ENCODE measurements around the gene C1D.

C1D gene

GRCh38 chr2:68103030-68103708 lies 40.4 kb upstream of the C1D start:
- H3K4me3 ChIP-seq (replicated peaks; ENCODE audit: low read depth, low read length), result no peak overlapping the region
- no peak for DNase-seq (ENCODE audit: extremely low read depth, low read depth)
- TF ChIP-seq CTCF (IDR thresholded peaks at IDR 0.05; ENCODE audit: low read depth, low read length, missing control alignments), result no peak

- TF ChIP-seq CTCF (IDR thresholded peaks at IDR 0.05; ENCODE audit: low read depth, low read length, missing control alignments), result no peak
- DNase-seq (ENCODE audit: extremely low read depth, low read depth), result no peak
- H3K4me3 ChIP-seq (replicated peaks; ENCODE audit: low read depth, low read length), result no peak overlapping the region
These were observed 37.4 kb upstream of the C1D start for GRCh38 chr2:68100189-68100588.

DNA sequence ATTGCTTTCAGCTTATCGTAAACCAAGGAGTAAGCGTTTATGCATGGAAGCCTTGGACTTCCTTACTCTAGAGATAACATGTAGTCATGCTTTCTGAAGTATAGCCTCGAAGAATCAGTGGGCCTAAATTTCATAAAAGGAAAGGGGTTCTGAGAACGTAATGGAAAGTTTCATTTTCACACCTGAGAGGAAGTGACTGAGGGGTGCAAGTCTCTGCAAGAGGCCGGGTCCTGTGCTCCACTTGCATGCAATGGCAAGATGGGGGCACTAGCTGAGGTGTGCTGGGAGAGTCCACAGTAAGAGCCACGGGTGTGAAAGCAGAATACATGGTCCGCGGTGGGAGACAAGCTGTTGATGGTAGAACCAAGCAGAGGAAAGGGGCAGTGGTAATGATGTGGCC lies 36.5 kb upstream of the C1D start:
- no peak for TF ChIP-seq CTCF (IDR thresholded peaks at IDR 0.05; ENCODE audit: low read depth, low read length, missing control alignments)
- no peak overlapping the region for H3K4me3 ChIP-seq (replicated peaks; ENCODE audit: low read depth, low read length)
- DNase-seq (ENCODE audit: extremely low read depth, low read depth), result no peak

DNA sequence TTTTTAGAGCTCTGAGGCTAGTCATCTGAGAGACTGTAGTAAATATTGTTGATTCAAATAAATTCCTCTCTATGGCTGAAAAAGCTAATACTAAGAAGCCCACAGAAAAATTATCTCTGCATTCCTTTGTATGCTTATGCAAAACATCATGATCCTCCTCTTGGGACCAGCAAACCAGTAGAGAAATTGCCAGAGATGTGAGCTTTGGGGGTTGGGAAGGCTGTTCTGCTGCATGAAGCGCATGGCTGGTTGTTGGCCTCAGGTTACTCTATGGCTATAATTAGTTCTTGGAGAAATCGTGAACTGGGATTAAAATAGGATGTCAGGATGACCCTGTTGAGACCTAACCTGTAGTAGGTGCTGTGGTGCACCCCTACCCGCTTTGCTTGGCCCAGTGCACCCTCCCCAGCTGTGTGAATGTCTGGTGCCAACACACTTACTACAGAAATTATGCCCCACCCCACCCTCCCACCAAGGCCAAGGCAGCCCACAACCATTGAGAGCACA lies 35.5 kb upstream of the C1D start:
- TF ChIP-seq CTCF (IDR thresholded peaks at IDR 0.05; ENCODE audit: low read depth, low read length, missing control alignments), result no peak
- no peak for DNase-seq (ENCODE audit: extremely low read depth, low read depth)

GRCh38 chr2:68094111-68094510 lies 31.3 kb upstream of the C1D start:
- H3K4me3 ChIP-seq (replicated peaks; ENCODE audit: low read depth, low read length), result no peak overlapping the region
- DNase-seq (ENCODE audit: extremely low read depth, low read depth), result no peak
- TF ChIP-seq CTCF (IDR thresholded peaks at IDR 0.05; ENCODE audit: low read depth, low read length, missing control alignments), result no peak

More for the DNA sequence above, 35.5 kb upstream of the C1D start:
- no peak overlapping the region for H3K4me3 ChIP-seq (replicated peaks; ENCODE audit: low read depth, low read length)

DNA sequence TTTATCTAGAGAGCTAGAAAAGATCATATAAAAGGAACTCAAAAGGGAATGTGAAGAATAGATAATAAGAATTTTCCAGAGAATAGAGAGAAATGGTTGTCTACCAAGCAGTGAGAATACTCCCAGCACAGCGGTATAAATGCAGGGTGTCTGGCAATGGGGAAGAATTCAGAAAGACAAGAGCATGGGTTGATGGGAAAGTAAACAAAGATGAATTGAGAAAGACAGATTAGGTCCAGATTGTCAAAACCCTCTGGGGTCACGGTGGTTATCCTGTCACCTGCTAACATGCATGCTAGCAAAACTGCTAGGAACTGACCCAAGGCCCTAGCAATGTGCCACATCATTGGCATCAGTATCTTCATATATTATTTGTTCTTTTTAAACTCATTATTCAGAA lies 30.8 kb upstream of the C1D start:
- no peak for TF ChIP-seq CTCF (IDR thresholded peaks at IDR 0.05; ENCODE audit: low read depth, low read length, missing control alignments)
- DNase-seq (ENCODE audit: extremely low read depth, low read depth), result no peak
- H3K4me3 ChIP-seq (replicated peaks; ENCODE audit: low read depth, low read length), result no peak overlapping the region

Measured in HFF-Myc (cell line).